Endothelial cell of umbilical vein (primary cell): Measurements from ENCODE around the gene ST6GALNAC3. TPM values are rescaled to one million over a fixed set of nuclear protein-coding genes. Genes with fewer than 3 reads are reported as not detected.

Source experiments
- BruUV-seq: library from RNA; stranded (reverse); fragments of 400-500 nt; replicated peaks from 2 replicates; lab custom pipeline; 2021; lab: Mats Ljungman, UMichigan
- CTCF ChIA-PET: fragments of 300-600, 350-600 bp; sonication (Branson Sonifier 250); formaldehyde crosslinking; loops from one replicate; lab custom pipeline; 2021; ENCODE audit warnings: antibody characterized with exemption, inconsistent platforms; lab: Charles Lee
- POLR2A ChIA-PET: fragments of 300-600, 350-600 bp; sonication (Branson Sonifier 250); formaldehyde crosslinking; loops from one replicate; lab custom pipeline; 2021; ENCODE audit warnings: antibody characterized with exemption, inconsistent platforms; lab: Charles Lee
- DNase-seq: peaks from one replicate; pipeline ENCODE4 v3.0.0-alpha.2; 2011; ENCODE audit warnings: low read depth, low spot score
- FAIRE-seq: peaks from 2 replicates; lab custom pipeline; 2011; peaks lifted over from hg19 to GRCh38; lab: Jason Lieb, UNC
- H2AFZ ChIP-seq: 2 replicates; pipeline ENCODE4 v1.6.0; 2012; ENCODE audit warnings: low read depth, low read length, control low read depth, inconsistent platforms
- H3K27ac ChIP-seq: 2 replicates; pipeline ENCODE4 v1.5.1; 2011; ENCODE audit warnings: low read depth, mild to moderate bottlenecking, control low read depth, low read length, moderate library complexity; ENCODE audit not compliant: insufficient read depth
- H3K27me3 ChIP-seq, 2 experiments: 2 replicates each; pipeline versions ENCODE4 v1.6.0 to v1.6.1; 2011; ENCODE audit warnings: low read length in 2 of 2, mixed read lengths in 1 of 2; ENCODE audit not compliant: control insufficient read depth in 2 of 2, insufficient read depth in 2 of 2
- H3K36me3 ChIP-seq, 2 experiments: 2 replicates in 1 of 2; 3 replicates in 1 of 2; pipeline ENCODE4 v1.5.1; 2011; ENCODE audit warnings: low read length in 2 of 2, mild to moderate bottlenecking in 1 of 2, moderate library complexity in 1 of 2; ENCODE audit not compliant: control insufficient read depth in 2 of 2, insufficient read depth in 2 of 2; ENCODE audit errors: extremely low read depth in 1 of 2
- H3K4me1 ChIP-seq: 3 replicates; pipeline ENCODE4 v1.5.1; 2011; ENCODE audit warnings: mild to moderate bottlenecking, low read length; ENCODE audit not compliant: control insufficient read depth, insufficient read depth; ENCODE audit errors: extremely low read depth
- H3K4me2 ChIP-seq: 2 replicates; pipeline ENCODE4 v1.6.1; 2011; ENCODE audit warnings: low read length, control low read depth, mixed read lengths; ENCODE audit not compliant: insufficient read depth
- H3K4me3 ChIP-seq, 3 experiments: fragments of 200-600 bp in 1 of 3; sonication (generic), shearing (Covaris generic) in 1 of 3; replicated peaks in 1 of 3; 2 replicates each; pipeline ENCODE4 v1.5.1; 2011 to 2016; ENCODE audit warnings: control low read depth in 3 of 3, low read length in 3 of 3, mild to moderate bottlenecking in 2 of 3, inconsistent platforms in 1 of 3, low read depth in 1 of 3, moderate library complexity in 1 of 3; ENCODE audit not compliant: insufficient read depth in 1 of 3
- H3K79me2 ChIP-seq: 2 replicates; pipeline ENCODE4 v1.6.0; 2012; ENCODE audit warnings: low read length, inconsistent platforms; ENCODE audit not compliant: control insufficient read depth, insufficient read depth
- H3K9ac ChIP-seq: replicated peaks from 2 replicates; pipeline ENCODE3; 2011; ENCODE audit warnings: low read length, control low read depth; ENCODE audit not compliant: insufficient read depth; ENCODE audit errors: extremely low read depth
- H3K9me1 ChIP-seq: replicated peaks from 3 replicates; pipeline ENCODE4 v1.6.0; 2011; ENCODE audit warnings: mild to moderate bottlenecking, low read length; ENCODE audit not compliant: control insufficient read depth, insufficient read depth; ENCODE audit errors: extremely low read depth
- H3K9me3 ChIP-seq: replicated peaks from 2 replicates; pipeline ENCODE4 v1.5.1; 2012; ENCODE audit warnings: low read length, inconsistent platforms; ENCODE audit not compliant: control insufficient read depth, insufficient read depth
- H4K20me1 ChIP-seq: replicated peaks from 2 replicates; pipeline ENCODE3; 2011; ENCODE audit warnings: mild to moderate bottlenecking, low read length; ENCODE audit not compliant: control insufficient read depth, insufficient read depth; ENCODE audit errors: extremely low read depth
- CTCF ChIP-seq, 2 donors: IDR thresholded peaks; 1 replicate in 1 of 2; 2 replicates in 1 of 2; pipeline ENCODE4 v1.5.1; 2011; ENCODE audit warnings: low read length in 2 of 2, mild to moderate bottlenecking in 2 of 2, moderate library complexity in 2 of 2, control low read depth in 1 of 2, inconsistent platforms in 1 of 2, low read depth in 1 of 2; ENCODE audit not compliant: insufficient read depth in 1 of 2; ENCODE audit errors: extremely low read depth in 1 of 2
- EZH2 ChIP-seq: IDR thresholded peaks from 2 replicates; pipeline ENCODE4 v1.6.1; 2012; ENCODE audit warnings: borderline replicate concordance, low read depth, mild to moderate bottlenecking, moderate library complexity, low read length, inconsistent platforms; ENCODE audit not compliant: severe bottlenecking
- FOS ChIP-seq: IDR thresholded peaks from 2 replicates; pipeline ENCODE4 v1.6.1; 2011; ENCODE audit warnings: mild to moderate bottlenecking, low read length, moderate library complexity, borderline replicate concordance; ENCODE audit not compliant: insufficient read depth
- GATA2 ChIP-seq: IDR thresholded peaks from 2 replicates; pipeline ENCODE4 v1.7.0; 2011; ENCODE audit warnings: low read depth, mild to moderate bottlenecking, moderate library complexity, mixed read lengths, low read length; ENCODE audit not compliant: insufficient read length, insufficient read depth
- JUN ChIP-seq: IDR thresholded peaks from 2 replicates; pipeline ENCODE4 v1.6.1; 2011; ENCODE audit warnings: borderline replicate concordance, low read depth; ENCODE audit not compliant: insufficient read length, insufficient read depth
- MAX ChIP-seq: IDR thresholded peaks from 2 replicates; pipeline ENCODE4 v1.6.1; 2011; ENCODE audit not compliant: insufficient read depth, insufficient read length
- MYC ChIP-seq: IDR thresholded peaks from one replicate; pipeline ENCODE4 v1.6.1; 2011; ENCODE audit warnings: mild to moderate bottlenecking, low read depth, low read length
- POLR2A ChIP-seq: IDR thresholded peaks from 2 replicates; pipeline ENCODE4 v1.6.1; 2012; ENCODE audit warnings: low read depth, mild to moderate bottlenecking, control low read depth, low read length
- POLR2AphosphoS5 ChIP-seq: IDR thresholded peaks from 2 replicates; pipeline ENCODE4 v1.6.1; 2012; ENCODE audit warnings: low read depth, mild to moderate bottlenecking, control low read depth, low read length, moderate library complexity; ENCODE audit not compliant: insufficient read depth
- dilution Hi-C: fragments of 300-500 bp; cut with MboI; formaldehyde crosslinking; loops from one replicate; pipeline ENCODE4 v1.15.0; 2019; ENCODE audit warnings: low sequenced_read_pairs; ENCODE audit not compliant: extremely low pct_ligation_motif_present
- intact Hi-C: fragments of 100-400 bp; cut with micrococcal nuclease; formaldehyde crosslinking; loops from one replicate; pipeline ENCODE4 v1.10.0; 2022
- polyA plus RNA-seq, 4 experiments: library from polyadenylated mRNA; depleted of rRNA in 3 of 4; stranded (reverse) in 3 of 4; unstranded in 1 of 4; fragments of >200 nt; gene quantifications; 2 replicates each; pipeline versions ENCODE4 v1.2.1 to v1.2.3, GENCODE V29; 2011 to 2012; ENCODE audit warnings: missing spikeins in 1 of 4
- total RNA-seq: library from RNA; stranded (reverse); gene quantifications from 2 replicates; pipeline ENCODE4 v1.2.3, GENCODE V29; 2021

Gene ST6GALNAC3
- total and polyA plus RNA-seq, 2 donors (not counting 3 experiments of a cell fraction or from before 2014, with no cell fraction given) = 7.6 to 48.3 TPM

DNA sequence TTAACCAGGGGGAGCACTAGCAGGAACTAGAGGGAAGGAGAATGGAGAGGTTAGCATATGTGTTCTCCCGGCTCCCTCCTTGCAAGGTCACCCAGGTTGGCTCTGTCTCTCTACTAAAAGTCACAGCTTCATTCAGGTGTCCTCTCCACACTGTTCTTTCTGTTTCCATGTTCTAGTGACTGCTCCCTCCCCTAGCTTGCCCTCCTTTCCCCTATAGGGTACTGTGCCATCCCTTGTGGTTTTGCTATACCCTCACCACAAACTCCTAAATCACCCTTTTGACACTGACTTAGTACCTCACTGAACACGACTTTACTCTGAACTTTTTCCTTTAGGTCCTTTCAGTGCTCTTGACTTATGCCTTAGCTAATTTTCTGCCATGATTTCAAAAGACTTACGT, 389.3 kb downstream of the ST6GALNAC3 start:
- dilution Hi-C loops = no loop called here
- no peaks in the 10 kb centered on the region for H3K4me1 ChIP-seq
- no peak overlapping the region for H3K27ac ChIP-seq
- CTCF ChIA-PET = no interaction called here
- no peak overlapping the region for H3K9ac ChIP-seq
- TF ChIP-seq POLR2A (no peak), EZH2 (no peak), GATA2 (no peak), MAX (no peak), CTCF (IDR thresholded peaks at IDR 0.05; ENCODE audit: extremely low read depth in 1 of 2, insufficient read depth in 1 of 2, low read depth in 1 of 2, low read length in 2 of 2) (no peak), JUN (no peak), FOS (no peak), POLR2AphosphoS5 (no peak), MYC (no peak)
- intact Hi-C loops = no loop called here
- no peaks in the 10 kb centered on the region for H3K9me3 ChIP-seq
- no peaks in the 10 kb centered on the region for H3K79me2 ChIP-seq
- H4K20me1 ChIP-seq = no peaks in the 10 kb centered on the region
- no TSS peak for BruUV-seq
- H3K27me3 ChIP-seq = no peaks in the 10 kb centered on the region
- H3K36me3 ChIP-seq = no peaks in the 10 kb centered on the region
- DNase-seq (no peak), FAIRE-seq (no peak)
- no peak overlapping the region for H2AFZ ChIP-seq
- POLR2A ChIA-PET = no interaction called here
- no peak overlapping the region for H3K4me2 ChIP-seq
- no peaks in the 10 kb centered on the region for H3K9me1 ChIP-seq
- H3K4me3 ChIP-seq = no peak overlapping the region
